SK-N-MC (cell line): Measurements from ENCODE around the gene DICER1.

Source experiments
- FOXP2 ChIP-seq: optimal IDR thresholded peaks from 2 replicates; pipeline ENCODE3; 2011; ENCODE audit warnings: mild to moderate bottlenecking, moderate library complexity; ENCODE audit not compliant: insufficient read depth; ENCODE audit errors: extremely low read length, control extremely low read depth
- POLR2AphosphoS5 ChIP-seq: IDR thresholded peaks from 2 replicates; pipeline ENCODE4 v1.6.1; 2012; ENCODE audit warnings: mild to moderate bottlenecking, low read depth, low read length, borderline replicate concordance

DNA sequence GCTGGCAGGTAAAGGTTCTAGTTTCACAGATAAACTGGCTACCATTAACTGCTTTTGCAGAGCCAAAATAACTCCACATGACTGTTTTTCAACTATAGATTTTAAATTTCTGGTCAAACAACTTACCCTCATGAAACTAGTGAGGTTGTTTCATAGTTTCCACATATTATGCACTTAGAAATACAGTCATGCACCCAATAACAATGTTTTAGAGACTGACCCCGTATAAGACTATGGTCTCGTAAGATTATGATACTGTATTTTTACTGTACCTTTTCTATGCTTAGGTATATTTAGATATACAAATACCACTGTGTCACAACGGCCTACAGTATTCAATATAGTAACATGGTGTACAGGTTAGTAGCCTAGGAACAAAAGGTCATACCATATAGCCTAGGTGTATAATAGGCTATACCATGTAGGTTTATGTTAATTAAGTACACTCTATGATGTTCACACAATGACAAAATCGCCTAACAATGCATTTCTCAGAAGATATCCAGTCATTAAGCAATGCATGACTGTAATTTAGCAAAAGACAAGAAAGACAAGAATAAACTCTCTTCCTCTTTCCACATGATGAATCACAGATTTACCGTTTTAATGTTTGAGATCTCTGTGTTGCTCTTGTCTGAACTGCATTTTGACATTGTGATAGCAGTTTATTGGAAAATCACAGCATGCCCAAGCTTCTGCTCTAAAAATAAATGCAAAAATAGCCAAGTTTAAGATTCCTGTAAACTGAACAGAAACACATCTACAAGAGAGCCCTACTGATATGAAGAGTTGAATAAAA lies 17.1 kb downstream of the DICER1 start:
- TF ChIP-seq POLR2AphosphoS5 (no peak), FOXP2 (no peak)
